HG02588 (cell line): ENCODE data around the gene SLC25A17.
"Not testable (repeated sequence)": the region's sequence is repeated elsewhere in the genome, so short reads cannot be mapped to it uniquely, and the experiment has no call there.

Experiments
- ATAC-seq: cut with Tn5 transposase; IDR thresholded peaks from one replicate; pipeline ENCODE4 v1.9.1; 2021; ENCODE audit warnings: mild to moderate bottlenecking, moderate library complexity; ENCODE audit not compliant: unreplicated experiment

SLC25A17 gene

GRCh38 chr22:40721266-40721665 lies 97.9 kb downstream of the SLC25A17 start:
- ATAC-seq, result no peak

- ATAC-seq, result no peak
These were observed 98.4 kb downstream of the SLC25A17 start for GRCh38 chr22:40720538-40721256.

DNA sequence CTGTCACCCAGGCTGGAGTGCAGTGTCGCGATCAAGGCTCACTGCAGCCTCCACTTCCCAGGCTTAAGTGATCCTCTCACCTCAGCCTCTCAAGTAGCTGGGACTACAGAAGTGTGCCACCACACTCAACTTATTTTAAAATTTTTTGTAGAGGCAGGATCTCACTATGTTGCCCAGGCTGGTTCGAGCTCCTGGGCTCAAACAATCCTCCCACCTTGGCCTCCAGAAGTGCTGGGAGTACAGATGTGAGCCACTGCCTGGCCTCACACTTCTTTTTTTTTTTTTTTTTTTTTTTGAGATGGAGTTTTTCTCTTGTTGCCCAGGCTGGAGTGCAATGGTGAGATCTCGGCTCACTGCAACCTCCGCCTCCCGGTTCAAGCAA lies 99.0 kb downstream of the SLC25A17 start:
- not testable (repeated sequence) for ATAC-seq
